ENCODE data around the gene CLEC17A.
"Not testable (repeated sequence)": the region's sequence is repeated elsewhere in the genome, so short reads cannot be mapped to it uniquely, and the experiment has no call there.

Gene CLEC17A

DNA sequence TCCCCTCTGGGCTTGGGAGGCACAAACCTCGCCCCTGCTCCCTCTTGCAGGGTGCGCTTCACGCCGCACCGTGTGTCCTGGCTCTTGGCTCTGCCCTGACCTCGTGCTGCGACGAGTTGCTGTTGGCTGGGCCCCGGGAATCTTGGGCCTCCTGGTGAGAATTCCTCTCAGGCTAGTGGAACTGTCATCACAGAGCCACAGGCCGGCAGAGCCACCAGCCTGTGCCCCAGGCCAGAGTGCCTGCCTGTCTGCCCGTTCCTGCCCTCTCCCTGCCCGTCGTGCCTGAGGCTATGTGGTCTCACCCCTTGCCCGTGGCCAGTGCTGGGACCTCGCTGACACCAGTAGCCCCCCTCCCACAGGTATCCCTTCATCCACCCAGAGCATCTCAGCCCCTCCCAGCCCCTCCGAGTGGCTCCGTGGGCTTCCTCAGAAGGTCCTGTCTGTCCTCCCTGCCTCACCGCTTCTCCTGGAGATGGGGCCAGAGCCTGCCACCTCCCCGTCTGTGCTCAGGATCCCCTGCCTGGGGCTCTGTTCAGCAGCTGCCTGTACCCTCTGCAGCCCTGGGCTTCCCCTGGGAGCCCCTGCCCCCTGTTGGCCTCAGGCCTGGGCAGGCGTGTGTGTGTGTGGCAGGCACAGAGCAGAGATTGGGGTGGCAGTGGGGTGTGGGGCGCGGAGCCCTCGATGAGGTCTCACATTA, 24.4 kb upstream of the CLEC17A start:
- DNase-seq (ENCODE audit: low read depth in 3 of 3, low spot score in 1 of 3) = no peak

DNA sequence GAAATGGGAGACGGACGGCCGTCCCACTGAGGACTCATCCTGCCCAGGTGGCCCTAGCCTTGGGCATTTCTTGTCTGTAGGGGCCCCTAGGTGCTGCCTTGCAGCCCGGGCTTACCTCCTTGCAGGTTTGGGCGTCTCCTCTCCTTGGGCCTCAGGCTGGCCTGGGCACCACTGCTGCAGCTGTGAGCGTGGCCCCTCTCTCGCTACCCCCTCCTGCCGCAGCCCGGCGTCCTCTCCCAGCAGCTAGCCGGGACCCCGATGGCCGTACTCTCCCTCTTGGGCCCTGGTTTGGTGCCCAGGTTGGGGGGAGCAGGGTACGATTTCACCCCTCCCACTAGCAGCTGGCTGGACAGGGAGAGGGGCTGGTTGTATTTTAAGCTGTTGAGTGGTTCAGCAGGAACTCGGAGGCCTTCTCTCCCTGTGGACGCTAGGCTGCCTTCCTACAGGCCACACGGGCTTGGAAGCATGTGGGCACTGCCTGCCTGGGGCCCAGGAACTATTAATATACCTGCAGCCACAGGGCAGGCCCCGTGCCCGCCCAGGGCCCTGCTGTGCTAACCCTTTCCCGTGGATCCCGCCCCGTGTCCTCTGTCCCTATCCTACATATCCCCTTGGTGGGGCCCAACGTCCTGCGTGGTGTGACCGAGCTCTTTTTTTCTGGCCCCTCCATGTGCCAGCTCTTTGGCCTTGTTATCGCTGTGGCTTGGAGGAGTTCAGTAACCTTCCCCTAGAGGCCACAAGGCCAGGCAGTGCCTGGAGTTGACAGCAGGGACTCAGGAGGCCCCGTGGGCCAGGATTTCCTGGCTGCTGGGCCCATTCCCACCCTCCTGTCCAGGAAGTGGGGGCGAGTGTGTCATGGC, 22.7 kb upstream of the CLEC17A start:
- no peak for DNase-seq (ENCODE audit: low read depth in 3 of 3, low spot score in 1 of 3)

DNA sequence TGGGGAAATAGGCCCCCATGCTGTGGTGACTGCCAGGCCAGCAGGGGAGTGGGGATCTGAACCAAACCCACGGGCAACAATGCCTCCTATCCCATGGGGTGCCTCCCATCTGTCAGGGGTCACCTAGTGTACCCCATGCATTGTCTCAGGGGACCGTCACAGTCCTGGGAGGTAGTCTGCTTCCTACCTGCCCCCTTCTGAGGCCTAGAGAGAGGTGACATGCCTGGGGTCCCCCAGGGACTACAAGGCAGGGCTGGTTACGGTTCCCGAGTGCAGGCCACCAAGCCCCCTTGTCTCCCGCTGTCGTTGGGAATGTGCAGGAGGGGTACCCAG, 22.1 kb upstream of the CLEC17A start:
- no peak for DNase-seq (ENCODE audit: low read depth in 3 of 3, low spot score in 1 of 3)

DNA sequence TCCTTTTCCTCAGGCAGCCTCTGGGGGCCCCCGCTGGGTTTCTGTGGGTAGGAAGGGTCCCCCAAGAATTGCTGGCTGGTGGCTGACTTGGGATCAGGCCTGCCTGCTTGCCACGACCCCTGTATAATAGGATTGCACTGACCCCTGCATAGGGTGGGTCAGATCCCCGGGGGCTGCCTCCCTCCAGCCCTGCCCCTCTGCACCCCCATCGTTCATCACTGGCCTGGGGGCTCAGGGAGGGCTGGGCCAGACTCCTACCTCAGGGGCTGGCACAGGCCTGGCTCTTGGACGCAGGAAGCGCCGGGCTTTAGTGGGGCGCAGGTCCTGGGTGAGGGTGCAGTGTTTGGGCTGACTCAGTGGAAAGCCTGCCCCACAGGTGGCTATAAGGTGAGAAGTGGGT, 21.6 kb upstream of the CLEC17A start:
- DNase-seq (ENCODE audit: low read depth in 3 of 3, low spot score in 1 of 3) = no peak

DNA sequence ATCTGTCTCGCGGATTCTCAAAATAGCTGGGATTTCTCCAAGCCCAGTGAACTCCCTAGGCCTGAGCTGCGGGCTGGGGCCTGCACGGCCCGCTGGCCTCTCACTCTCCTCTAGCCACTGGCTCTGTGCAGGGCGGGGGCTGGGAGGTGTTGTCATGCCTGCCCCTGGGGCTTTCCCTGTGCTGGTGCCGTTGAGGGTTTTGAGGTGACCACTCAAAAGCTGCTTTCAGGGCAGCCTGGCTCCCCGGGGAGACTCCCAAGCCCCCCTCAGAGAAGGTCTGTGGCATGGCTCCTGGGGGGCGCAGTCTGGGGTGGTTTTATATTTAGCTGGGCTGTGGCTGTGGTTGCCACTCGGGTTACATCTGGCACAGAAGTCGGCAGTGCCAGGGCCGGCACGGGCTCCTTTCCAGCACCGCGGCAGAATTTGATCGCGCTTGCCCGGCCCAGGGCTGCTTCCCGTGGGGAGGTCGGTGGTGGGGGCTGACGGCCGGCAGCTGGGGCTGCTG, 21.0 kb upstream of the CLEC17A start:
- no peak for DNase-seq (ENCODE audit: low read depth in 3 of 3, low spot score in 1 of 3)

DNA sequence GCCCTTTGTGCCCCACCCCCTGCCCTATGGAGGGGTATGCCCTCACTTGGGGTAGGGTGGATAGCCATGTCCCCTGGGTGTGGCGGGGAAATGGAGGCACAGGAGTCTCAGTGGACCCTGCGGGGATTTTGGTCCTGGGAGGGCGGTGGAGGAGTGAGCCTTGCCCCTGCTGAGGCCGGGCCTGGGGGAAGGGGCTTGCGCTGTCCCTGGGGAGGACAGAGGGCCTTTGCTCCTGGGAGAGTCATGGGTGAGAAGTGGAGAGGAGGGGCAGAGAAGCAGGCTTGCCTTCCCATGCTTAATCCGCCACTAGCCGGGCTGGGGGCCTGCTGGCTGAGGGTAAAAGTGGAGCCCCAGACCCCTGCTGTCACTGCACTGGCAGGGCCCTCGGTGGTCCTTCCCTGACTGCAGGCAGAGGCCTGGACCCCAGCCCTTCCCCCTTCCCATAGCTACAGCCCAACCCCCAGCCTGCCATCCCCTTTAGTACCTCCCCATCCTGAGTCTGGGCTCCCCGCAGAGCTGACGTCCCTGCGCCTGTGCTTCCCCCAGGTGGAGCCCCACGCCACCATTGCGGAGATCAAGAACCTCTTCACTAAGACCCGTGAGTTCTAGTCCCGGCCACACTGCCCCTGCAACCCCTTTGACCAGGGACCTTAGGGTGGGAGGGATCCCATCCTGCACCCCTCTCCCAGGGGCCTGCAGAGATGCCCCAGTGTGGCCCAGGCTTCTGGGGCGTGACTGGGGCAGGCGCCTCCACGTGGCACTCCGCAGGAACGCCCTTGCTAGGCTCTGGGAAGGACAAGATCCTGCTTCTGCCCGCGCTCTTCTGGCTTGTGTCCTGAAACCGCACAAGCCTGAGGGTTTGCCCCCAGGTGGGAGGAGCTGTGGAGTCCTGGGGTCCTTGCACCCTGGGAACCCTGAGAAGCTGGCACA, 20.0 kb upstream of the CLEC17A start:
- DNase-seq (ENCODE audit: low read depth in 3 of 3, low spot score in 1 of 3) = no peak

DNA sequence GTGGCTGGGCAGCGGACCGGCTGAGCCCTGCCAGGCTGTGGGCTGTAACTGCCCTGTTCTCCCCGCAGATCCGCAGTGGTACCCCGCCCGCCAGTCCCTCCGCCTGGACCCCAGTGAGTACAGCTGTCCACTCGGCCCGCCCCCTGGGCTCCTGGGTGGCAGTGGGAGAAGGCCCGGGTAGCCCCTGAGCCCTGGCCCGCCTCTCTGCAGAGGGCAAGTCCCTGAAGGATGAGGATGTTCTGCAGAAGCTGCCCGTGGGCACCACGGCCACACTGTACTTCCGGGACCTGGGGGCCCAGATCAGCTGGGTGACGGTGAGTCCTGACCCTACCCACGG, 19.3 kb upstream of the CLEC17A start:
- no peak for DNase-seq (ENCODE audit: low read depth in 3 of 3, low spot score in 1 of 3)

DNA sequence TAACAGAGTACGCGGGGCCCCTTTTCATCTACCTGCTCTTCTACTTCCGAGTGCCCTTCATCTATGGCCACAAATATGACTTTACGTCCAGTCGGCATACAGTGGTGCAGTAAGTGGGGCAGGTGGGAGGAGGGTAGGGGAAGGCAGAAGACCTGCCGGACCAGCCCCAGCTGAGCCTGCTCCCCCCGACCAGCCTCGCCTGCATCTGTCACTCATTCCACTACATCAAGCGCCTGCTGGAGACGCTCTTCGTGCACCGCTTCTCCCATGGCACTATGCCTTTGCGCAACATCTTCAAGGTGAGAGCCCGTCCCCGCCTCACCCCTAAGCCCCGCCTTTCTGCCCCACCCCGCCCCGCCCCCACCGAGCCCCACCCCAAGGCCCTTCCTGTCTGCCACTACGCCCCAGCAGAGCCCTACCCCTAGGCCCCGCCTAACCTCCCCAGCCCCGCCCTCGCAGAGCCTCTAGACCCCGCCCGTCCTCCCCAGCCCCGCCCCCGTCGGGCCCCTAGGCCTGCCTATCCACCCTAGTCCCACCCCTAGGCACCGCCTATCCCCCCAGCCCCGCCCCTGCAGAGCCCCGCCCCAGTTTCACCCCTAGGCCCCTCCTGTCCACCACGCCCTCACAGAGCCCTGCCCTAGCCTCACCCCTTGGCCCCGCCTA, 18.8 kb upstream of the CLEC17A start:
- peak in 1 of 3 donors; percentile 37 for DNase-seq (ENCODE audit: low read depth in 3 of 3, low spot score in 1 of 3)

DNA sequence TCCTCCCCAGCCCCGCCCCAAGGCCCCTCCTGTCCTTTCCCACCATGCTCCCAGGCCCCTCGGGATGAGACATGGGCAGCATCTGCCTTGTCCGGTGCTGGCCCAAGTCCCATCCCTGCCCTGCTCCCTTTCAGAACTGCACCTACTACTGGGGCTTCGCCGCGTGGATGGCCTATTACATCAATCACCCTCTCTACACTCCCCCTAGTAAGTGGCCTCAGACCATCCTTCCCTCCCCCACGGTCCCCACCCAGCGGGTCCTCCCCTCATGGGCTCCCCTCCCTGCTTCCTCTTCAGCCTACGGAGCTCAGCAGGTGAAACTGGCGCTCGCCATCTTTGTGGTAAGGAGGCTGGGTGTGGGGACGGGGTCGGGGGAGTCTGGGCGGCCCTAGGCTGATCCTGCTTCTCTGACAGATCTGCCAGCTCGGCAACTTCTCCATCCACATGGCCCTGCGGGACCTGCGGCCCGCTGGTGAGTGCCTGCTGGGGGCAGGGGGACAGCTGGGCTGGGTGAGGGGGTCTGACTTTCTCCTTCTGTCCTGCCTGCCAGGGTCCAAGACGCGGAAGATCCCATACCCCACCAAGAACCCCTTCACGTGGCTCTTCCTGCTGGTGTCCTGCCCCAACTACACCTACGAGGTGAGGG, 18.1 kb upstream of the CLEC17A start:
- not testable (repeated sequence) for DNase-seq (ENCODE audit: low read depth in 3 of 3, low spot score in 1 of 3)

DNA sequence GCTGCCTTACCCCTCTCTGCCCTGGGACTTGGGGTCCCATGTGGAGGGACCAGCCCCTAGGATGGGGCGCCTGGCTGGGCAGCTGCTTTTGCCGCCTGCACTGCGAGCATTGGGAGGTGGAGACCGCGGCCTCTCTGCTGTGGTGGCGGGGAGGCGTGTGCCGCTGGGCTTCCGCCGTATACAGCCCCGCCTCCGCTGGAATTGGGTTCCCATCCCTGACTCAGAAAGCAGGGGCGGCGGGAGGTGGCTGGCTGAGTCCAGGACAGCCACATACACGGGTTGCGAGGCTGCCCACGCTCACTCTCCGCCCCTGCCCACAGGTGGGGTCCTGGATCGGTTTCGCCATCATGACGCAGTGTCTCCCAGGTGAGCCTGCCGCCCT, 17.6 kb upstream of the CLEC17A start:
- DNase-seq (ENCODE audit: low read depth in 3 of 3, low spot score in 1 of 3) = no peak

DNA sequence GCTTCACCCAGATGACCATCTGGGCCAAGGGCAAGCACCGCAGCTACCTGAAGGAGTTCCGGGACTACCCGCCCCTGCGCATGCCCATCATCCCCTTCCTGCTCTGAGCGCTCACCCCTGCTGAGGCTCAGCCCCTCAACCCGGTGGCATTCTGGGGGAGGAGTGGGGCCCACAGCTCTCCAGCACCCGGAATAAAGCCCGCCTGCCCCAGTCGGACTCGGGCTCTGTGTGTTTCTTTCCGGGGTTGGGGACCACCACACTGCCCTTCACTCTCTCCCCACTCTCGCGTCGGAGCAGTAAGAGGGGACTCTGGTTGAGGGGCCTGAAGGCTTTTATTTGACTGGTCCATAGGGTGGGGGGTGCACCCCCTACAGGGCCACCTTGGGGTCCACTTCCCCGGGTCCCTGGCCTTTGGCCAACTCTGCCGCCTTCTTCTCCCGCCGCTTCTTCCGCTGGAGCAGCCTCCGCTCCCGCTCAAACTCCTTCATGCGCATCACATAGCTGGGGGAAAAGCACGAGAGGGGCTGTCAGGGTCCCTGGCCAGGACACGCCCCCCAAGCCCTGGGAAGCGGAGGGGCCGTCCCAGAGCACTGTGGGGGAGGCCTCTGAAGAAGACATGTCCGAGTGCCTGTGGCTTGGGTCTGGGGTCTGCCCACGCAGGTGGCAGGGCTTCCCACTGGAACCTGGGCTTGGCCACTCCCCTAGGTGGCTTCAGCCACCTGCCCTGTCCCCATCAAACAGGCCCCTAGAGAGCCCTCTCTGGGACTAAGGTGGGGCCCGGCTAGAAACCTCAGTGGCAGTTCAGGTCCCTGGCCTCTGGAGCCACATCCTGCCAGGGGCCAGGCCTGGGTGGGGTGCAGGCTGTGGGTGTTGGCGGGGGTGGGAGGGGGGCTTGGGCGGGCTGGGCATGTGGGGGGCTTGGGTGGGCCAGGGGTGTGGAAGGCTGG, 16.8 kb upstream of the CLEC17A start:
- no peak for DNase-seq (ENCODE audit: low read depth in 3 of 3, low spot score in 1 of 3)

DNA sequence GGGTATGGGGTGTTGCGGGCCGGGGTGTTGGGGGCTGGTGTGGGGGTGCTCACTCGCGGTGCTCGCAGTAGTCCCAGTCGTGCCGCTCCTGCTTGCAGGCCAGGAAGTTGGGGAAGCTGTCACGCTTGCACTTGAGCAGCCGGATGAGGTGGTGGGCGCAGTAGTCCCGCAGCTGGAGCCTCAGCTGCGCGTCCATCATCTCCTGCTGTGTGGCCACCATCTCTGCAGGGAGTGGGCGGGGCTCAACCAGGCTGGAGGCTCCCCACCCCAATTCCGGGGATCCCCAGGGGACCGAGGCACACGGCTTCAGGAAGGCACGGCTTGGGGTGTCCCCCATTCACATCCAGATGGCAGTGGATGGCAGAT, 16.2 kb upstream of the CLEC17A start:
- DNase-seq (ENCODE audit: low read depth in 3 of 3, low spot score in 1 of 3) = no peak

DNA sequence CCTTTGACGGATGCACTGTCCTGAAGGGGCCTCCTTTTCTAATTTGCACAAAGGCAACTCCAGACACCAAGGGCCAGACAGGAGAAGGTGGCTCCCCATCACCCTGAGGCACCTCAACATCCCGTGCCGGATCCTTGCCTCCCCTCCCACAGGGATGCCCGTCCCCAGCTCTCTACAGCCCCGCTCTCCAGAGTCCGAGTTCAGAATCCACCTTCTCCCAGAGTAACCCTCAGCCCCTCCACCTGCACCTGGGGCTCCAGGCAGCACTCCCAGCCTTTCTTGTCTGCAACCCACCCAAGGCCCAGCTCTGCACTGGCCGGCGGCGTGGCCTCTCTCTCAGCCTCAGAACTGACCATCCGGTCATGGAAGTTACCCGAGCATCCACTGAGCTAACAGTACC, 15.8 kb upstream of the CLEC17A start:
- DNase-seq (ENCODE audit: low read depth in 3 of 3, low spot score in 1 of 3) = no peak

DNA sequence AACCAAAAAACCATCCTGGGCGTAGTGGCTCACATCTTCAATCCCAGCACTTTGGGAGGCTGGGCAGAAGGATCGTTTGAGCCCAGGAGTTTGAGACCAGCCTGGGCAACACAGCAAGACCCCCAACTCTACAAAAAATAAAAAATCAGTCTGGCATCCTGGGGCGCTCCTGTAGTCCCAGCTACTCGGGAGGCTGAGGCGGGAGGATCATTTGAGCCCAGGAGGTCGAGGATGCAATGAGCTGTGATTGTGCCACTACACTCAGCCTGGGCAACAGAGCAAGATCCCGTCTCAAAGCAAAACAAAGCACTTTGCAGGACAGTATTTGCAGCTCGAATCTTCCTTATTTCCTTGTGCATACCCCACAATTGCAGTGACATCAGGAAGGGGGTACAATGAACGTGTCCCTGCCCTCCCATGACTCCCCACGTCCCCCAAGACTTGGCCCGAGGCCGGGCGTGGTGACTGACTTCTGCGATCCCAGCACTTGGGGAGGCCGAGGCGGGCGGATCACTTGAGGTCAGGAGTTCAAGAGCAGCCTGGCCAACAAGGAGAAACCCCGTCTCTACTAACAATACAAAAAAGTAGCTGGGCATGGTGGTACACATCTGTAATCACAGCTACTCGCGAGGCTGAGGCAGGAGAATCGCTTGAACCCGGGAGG, 11.9 kb upstream of the CLEC17A start:
- no peak for DNase-seq (ENCODE audit: low read depth in 3 of 3, low spot score in 1 of 3)

DNA sequence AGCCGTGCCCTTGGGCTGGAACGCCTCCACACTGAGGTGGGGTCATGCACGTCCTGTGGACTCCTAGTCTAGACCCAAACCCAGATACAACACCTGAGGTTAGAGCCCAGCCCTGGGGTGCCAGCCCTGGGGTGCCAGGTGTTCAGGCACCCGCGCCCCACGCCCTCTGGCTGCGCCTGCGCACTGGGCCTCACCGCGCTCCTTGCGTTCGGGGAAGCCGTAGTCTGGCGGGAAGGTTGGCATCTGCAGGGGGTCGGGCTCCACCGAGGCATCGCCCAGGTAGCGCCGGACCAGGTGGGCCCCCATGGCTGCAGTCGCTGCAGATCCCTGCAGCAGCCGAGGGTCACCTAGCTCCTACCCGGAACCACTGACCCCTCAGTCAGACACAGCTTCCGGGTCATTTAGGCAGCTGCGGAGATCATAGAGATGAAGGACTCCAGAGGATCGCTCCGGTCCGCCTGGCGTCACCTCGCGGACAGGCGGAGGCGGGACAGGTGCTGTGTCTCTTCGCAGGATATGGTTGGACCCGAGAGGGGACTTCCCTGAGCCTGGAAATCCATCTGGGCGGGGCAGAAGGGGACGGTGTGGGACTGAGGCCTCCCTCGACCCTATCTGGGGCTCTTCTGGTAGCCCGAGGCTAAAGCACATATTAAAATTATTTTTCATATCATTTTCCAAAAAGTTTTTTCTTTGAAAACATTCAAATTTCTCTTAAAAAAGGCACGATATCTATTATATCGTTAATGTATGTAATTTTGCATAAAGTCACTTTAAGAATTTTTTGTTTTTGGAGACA, 11.0 kb upstream of the CLEC17A start, which contains the start of gene NDUFB7:
NDUFB7 (minus strand) TSS at position 372 of the 796 bp plus-strand sequence; CDS start at position 306, 66 bp downstream.
- DNase-seq (ENCODE audit: low read depth in 3 of 3, low spot score in 1 of 3) = peak; percentile 75 to 80 (median 79)

DNA sequence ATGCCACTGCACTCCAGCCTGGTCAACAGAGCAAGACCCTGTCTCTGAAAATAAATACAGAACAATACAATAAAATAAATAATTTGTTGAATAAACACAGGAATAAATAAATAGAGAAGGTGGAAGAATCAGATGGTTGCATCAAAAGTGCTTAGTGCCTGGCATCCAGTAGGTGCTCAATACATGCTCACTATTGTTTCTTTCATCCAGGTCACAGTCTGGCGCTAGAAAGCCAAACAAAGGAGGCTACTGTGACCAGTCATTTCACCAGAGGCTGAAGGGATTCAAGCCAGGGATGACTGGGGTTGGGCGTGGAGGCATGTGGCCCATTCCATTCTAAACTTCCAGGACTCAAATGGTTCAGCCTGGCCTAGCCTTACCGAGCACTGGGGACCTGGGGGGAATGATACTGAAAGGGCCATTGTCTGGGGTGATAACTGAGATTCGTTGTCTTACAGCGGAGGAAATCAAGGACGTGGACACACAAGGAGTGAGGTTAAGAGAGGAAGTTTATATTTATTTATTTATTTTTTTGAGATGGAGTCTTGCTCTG, 7.4 kb upstream of the CLEC17A start:
- DNase-seq (ENCODE audit: low read depth in 3 of 3, low spot score in 1 of 3) = no peak

DNA sequence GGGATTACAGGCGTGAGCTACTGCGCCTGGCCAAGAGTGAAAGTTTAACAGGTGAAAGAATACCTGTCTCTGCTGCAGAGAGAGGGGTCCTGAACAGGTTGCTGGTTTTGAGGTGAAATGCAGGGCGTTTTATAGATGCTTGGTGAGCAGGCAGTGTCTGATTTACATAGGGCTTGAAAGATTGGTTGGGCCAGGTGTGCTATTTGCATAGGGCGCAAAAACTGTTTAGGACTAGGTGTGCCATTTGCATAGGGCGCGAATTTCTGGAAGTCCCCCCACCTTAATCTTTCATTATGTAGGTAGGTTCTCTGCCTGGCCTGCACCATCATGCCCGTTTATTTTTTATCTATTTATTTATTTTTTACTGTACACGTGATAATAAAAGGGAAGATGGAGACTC, 6.5 kb upstream of the CLEC17A start:
- DNase-seq (ENCODE audit: low read depth in 3 of 3, low spot score in 1 of 3) = no peak

DNA sequence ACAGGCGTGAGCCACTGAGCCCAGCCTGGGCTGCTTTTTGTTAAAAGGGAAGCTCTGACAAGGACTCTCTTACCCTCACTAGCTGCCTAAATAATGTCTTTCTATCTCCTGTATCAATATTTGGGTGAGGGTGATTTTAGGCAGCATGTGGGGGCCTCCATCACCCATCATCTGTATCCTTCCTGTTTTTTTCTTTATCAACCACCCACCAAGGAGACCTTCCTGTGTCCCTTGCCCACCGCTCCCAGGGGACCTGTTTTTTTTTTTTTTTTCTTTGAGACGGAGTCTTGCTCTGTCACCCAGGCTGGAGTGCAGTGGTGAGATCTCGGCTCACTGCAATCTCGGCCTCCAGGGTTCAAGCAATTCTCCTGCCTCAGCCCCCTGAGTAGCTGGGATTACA, 5.6 kb upstream of the CLEC17A start:
- DNase-seq (ENCODE audit: low read depth in 3 of 3, low spot score in 1 of 3) = no peak

Data from stimulated activated CD4-positive, alpha-beta T cell treated with anti-CD3 and anti-CD28 coated beads, TNF-alpha, amount 100 ng/mL, for 1 hour (primary cell).